NCI-H446 (cell line): Measurements from ENCODE around the gene CNP.
A peak's percentile ranks its signal among the peaks of the same experiment; 100 is the strongest.
"Not testable (repeated sequence)": the region's sequence is repeated elsewhere in the genome, so short reads cannot be mapped to it uniquely, and the experiment has no call there.

Experiments used
- DNase-seq, 2 experiments: peaks; one replicate each; lab custom pipeline; 2025; lab: John Stamatoyannopoulos, UW

The CNP gene

GRCh38 chr17:41966463-41967140, at the start of gene CNP:
TSS of gene CNP (plus strand) at chr17:41966795. CDS start at chr17:41966885, 90 bp downstream.
- peak; percentile 51 to 88 for DNase-seq

GRCh38 chr17:41917192-41917591, 49.4 kb upstream of the CNP start:
- DNase-seq = peak; percentile 19 to 33

GRCh38 chr17:41917679-41918313, 48.8 kb upstream of the CNP start:
- peak in 1 of 2 experiments; percentile 85 for DNase-seq

GRCh38 chr17:41918314-41919164, 48.1 kb upstream of the CNP start, which contains the start of gene ACLY:
TSS of gene ACLY (minus strand) at chr17:41918951. CDS start at chr17:41913873, 5,078 bp downstream.
- peak; percentile 93 to 99 for DNase-seq

- DNase-seq = no peak
Measured at GRCh38 chr17:41919165-41919817, 47.3 kb upstream of the CNP start.

GRCh38 chr17:41919840-41920579, 46.6 kb upstream of the CNP start:
- DNase-seq = no peak

GRCh38 chr17:41920580-41920955, 46.0 kb upstream of the CNP start:
- DNase-seq = no peak

- no peak for DNase-seq
Measured at GRCh38 chr17:41925991-41926590, 40.5 kb upstream of the CNP start.

DNA sequence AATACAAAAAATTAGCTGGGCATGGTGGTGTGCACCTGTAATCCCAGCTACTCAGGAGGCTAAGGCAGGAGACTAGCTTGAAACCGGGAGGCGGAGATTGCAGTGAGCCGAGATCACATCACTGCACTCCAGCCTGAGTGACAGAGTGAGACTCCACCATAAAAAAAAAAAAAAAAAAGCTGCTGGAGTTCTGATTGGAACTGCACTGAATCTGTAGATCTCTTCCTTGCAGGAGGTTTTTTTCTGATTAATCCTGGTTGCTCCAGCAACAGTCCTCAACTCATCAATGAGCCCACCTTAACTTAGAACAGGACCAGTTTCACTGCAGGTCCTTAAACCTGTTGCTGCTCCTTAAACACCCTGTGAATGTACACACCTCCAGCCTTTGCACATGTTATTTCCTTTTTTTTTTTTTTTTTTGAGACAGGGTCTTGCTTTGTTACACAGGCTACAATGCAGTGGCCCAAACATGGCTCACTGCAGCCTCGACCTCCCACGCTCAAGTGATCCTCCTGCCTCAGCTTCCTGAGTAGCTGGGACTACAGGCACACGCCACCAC, 37.8 kb upstream of the CNP start:
- DNase-seq = no peak

DNA sequence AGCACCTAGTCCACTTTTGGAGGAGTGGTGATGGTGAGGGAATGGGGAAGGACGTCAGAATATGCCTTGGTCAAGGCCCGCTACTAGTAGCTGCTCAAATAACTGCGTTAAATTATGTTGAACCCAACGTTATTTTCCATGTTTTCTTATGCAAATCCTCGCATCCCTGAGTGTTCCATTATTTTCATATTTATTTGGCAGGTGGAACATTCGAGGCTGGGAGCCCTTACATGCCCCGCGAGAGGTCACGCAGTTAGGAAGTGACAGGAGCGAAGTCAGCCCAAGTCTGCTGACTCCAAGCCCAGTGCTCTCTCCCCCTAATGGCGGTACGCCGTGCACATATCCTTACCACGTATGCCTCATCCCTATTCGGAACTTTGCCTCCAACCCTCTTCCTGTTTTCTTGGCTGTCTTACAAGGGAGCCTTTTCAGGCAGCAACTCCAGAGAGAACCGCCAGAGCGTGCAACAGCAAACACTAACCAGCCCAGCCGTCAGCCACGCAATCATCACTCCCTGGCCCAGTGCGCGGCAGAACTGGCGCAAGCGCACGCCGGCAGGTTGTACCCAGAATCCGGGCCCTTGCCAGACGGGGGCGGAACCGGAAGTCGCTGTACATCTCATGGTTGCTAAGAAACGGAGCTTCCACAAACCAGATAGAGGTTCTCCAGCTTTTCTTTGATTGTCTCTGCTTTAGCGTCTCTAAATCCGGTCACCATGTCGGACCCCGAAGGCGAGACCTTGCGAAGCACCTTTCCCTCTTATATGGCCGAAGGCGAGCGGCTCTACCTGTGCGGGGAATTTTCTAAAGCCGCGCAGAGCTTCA, 36.4 kb upstream of the CNP start, which contains the start of gene ODAD4:
Gene ODAD4, plus strand, starts transcription at position 609 of the 824 bp plus-strand sequence. Its CDS starts 107 bp downstream, at position 716.
- DNase-seq = peak; percentile 89 to 95

DNA sequence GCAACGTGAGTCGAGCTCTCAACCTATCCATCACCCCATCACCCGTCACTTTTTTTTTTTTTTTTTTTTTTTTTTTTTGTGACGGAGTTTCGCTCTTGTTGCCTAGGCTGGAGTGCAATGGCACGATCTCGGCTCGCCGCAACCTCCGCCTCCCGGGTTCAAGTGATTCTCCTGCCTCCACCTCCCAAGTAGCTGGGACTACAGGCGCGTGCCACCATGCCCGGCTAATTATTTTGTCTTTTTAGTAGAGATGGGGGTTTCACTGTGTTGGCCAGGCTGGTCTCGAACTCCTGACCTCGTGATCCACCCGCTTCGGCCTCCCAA, 35.8 kb upstream of the CNP start:
- not testable (repeated sequence) for DNase-seq

DNA sequence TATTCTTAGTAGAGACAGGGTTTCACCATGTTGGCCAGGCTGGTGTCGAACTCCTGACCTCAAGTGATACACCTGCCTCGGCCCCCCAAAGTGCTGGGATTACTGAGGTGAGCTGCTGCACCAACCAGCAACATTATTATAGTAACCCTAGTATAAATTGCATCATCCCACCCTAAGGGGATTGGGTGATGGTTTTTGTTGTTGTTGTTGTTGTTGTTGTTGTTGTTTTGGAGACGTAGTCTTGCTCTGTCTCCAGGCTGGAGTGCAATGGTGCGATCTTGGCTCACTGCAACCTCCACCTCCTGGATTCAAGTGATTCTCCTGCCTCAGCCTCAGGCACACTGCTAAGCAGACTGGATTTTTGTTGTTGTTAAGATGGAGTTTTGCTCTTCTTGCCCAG, 34.9 kb upstream of the CNP start:
- not testable (repeated sequence) for DNase-seq

- DNase-seq = no peak
Measured at GRCh38 chr17:41932816-41933389, 33.7 kb upstream of the CNP start.

DNA sequence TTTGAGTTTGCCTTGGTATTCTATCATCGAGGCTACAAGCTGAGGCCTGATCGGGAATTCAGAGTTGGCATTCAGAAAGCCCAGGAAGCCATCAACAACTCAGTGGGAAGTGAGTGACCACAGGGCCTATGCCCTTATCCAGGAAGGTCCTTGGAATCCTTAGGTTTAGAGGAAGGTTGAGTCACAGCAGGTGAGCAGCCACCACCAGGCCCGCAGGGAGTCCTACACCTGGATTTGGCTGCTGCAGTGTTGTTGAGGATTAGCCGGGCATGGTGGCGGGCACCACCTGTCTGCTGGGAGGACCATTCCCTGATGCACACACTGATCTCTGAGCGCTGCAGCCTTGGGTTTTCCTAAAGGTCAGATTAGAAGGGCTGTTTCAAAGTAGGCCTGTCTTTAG, 31.0 kb upstream of the CNP start:
- no peak for DNase-seq

DNA sequence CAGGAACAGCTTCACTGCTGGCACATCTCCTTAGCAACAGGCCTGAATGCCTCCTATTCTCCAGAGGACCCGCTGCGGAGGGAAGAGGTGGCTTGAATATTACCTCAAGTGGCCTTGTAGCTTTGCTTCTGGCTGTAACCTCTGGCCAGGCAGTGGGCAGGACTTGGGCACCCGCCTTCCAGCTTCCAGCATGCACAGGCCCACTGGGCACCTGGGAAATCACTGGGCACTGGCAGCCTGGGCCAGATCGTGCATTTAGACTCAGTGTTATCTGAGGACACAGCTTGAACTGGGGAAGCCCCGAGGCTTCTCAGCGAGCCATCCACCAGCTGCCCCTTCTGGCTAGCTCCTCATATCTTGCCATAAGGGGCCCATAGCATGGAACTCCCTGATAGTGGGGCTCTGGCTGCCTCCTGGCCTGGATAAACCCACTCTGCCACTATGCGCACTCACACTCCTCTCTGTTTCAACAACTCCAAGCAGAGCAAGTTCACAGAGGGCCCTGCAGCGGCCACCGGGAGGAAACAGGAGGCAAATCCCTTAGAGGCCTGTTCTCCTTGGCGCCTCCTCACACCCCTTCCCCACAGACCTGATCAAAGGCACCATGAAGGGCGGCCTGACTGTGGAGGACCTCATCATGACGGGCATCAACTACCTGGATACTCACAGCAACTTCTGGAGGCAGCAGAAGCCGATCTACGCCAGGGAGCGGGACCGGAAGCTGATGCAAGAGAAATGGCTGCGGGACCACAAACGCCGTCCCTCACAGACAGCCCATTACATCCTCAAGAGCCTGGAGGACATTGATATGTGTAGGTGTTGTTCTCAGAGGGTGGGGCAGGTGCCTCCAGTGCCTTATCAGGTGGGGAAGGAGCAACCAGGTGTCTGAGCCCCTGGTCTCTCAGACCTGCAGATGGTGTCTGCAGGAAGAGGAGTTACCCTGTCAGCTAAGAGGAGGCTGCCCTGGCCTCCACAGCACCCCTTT, 28.3 kb upstream of the CNP start:
- DNase-seq = no peak

GRCh38 chr17:41939044-41939692, 27.4 kb upstream of the CNP start:
- DNase-seq = no peak

DNA sequence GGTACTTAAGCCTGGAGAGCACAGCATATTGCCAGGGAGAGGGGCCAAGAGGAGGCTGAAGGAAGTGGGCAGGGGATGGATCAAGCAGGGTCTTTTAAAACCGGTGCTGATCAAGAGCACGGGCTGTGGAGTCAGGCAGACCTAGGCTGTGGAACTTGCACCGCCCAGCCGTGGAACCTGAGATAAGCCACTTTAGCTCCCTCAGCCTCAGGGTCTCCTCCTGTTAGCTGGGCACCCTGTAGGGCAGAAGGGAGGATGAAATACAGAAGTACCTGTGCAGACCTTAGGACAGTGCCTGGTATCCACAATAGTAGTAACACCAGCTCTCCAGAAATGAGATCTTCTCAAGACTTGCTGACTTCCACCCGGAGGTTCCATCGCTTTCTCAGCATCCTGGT, 26.9 kb upstream of the CNP start:
- no peak for DNase-seq

GRCh38 chr17:41941168-41941567, 25.4 kb upstream of the CNP start:
- DNase-seq = no peak
